ENCODE results near the gene CCDC102A. TPM values are rescaled to one million over a fixed set of nuclear protein-coding genes. Genes with fewer than 3 reads are reported as not detected.

Gene CCDC102A
- total and polyA plus RNA-seq, 2 of the 13 experiments (the other 11 are each of a cell fraction or from before 2014, with no cell fraction given), result 2.1 to 2.8 TPM

GRCh38 chr16:57504001-57504400 lies 32.4 kb downstream of the CCDC102A start:
- WGBS (ENCODE audit: low lambda C conversion rate), result 58% methylated on average over 5 of the region's 6 CpGs
- H3K36me3 ChIP-seq (replicated peaks in 1 of 2; ENCODE audit: control insufficient read depth in 1 of 2, insufficient read depth in 2 of 2, low read length in 2 of 2), result no peaks in the 10 kb centered on the region
- H3K79me2 ChIP-seq (ENCODE audit: insufficient read depth, low read length), result no peaks in the 10 kb centered on the region
- H2AFZ ChIP-seq (ENCODE audit: low read length), result no peak overlapping the region
- peaks cover 37% of the 10 kb centered on the region for H3K4me1 ChIP-seq (ENCODE audit: insufficient read depth, low read length)
- CTCF ChIA-PET (ENCODE audit: low intra/inter-chr PET ratio, low total read pairs), result no interaction called here
- H4K20me1 ChIP-seq (ENCODE audit: insufficient read depth, low read length), result no peaks in the 10 kb centered on the region
- no peak for ATAC-seq
- FAIRE-seq, result no peak
- intact Hi-C loops (cut with micrococcal nuclease; ENCODE audit: unreplicated experiment) (no loop called here), in situ Hi-C loops (cut with HindIII; ENCODE audit: extremely low pct_ligation_motif_present, low pct_unique_long_range_greater_than_20kb) (no loop called here)
- peaks cover 8 to 51% of the 10 kb centered on the region in 2 experiments; a peak in 4 of 5 replicates for H3K27me3 ChIP-seq (ENCODE audit: control insufficient read depth in 1 of 2, insufficient read depth in 2 of 2, low read length in 2 of 2)
- POLR2A ChIA-PET, result no interaction called here
- H3K4me3 ChIP-seq (replicated peaks in 1 of 3; ENCODE audit: insufficient read depth in 1 of 3, low read depth in 2 of 3, low read length in 3 of 3), result no peak overlapping the region
- no peak overlapping the region for H3K4me2 ChIP-seq (ENCODE audit: low read depth, low read length)
- no peak overlapping the region for H3K9ac ChIP-seq (ENCODE audit: insufficient read depth, low read depth, low read length)
- no peaks in the 10 kb centered on the region for H3K9me3 ChIP-seq (ENCODE audit: low read length)
- H3K27ac ChIP-seq (ENCODE audit: extremely low read length, insufficient read depth, low read length), result no peak overlapping the region
- no TSS peak for BruUV-seq (replicated peaks)
- no peak for DNase-seq (ENCODE audit: low spot score)
- TF ChIP-seq CEBPB (IDR thresholded peaks at IDR 0.05; ENCODE audit: borderline replicate concordance, low read depth, low read length), result no peak
- TF ChIP-seq DR1 (CRISPR knock-in tag; IDR thresholded peaks at IDR 0.05), result no peak
- no peak for TF ChIP-seq TOPORS (CRISPR knock-in tag; IDR thresholded peaks at IDR 0.05)
- no peak for TF ChIP-seq ZNF776 (CRISPR knock-in tag; IDR thresholded peaks at IDR 0.05)
- no peak for TF ChIP-seq ZNF383 (CRISPR knock-in tag; IDR thresholded peaks at IDR 0.05; ENCODE audit: borderline replicate concordance)
- no peak for TF ChIP-seq AFF4 (CRISPR knock-in tag; IDR thresholded peaks at IDR 0.05)
- TF ChIP-seq SIX1 (CRISPR knock-in tag; IDR thresholded peaks at IDR 0.05; ENCODE audit: borderline replicate concordance), result no peak
- TF ChIP-seq SOX6 (IDR thresholded peaks at IDR 0.05), result no peak
- no peak for TF ChIP-seq SOX6 (CRISPR knock-in tag; IDR thresholded peaks at IDR 0.05)
- no peak for TF ChIP-seq ZNF574 (CRISPR knock-in tag; IDR thresholded peaks at IDR 0.05)
- TF ChIP-seq CHD2 (IDR thresholded peaks at IDR 0.05; ENCODE audit: low read depth, low read length), result no peak
- TF ChIP-seq ZXDC (CRISPR knock-in tag; IDR thresholded peaks at IDR 0.05), result no peak
- TF ChIP-seq HNRNPK (IDR thresholded peaks at IDR 0.05; ENCODE audit: low read depth, low read length, poor library complexity, severe bottlenecking), result no peak
- no peak for TF ChIP-seq PLRG1 (conservative IDR thresholded peaks at IDR 0.05)
- TF ChIP-seq ZNF772 (CRISPR knock-in tag; IDR thresholded peaks at IDR 0.05), result no peak
- no peak for TF ChIP-seq GFI1 (CRISPR knock-in tag; IDR thresholded peaks at IDR 0.05; ENCODE audit: borderline replicate concordance)
- no peak for TF ChIP-seq ZEB1 (IDR thresholded peaks at IDR 0.05; ENCODE audit: insufficient replicate concordance, low read depth)
- no peak for TF ChIP-seq ZNF235 (CRISPR knock-in tag; IDR thresholded peaks at IDR 0.05; ENCODE audit: borderline replicate concordance)

All from HepG2 (cell line).